ENCODE results near the gene DPEP2.
"Not testable (repeated sequence)": the region's sequence is repeated elsewhere in the genome, so short reads cannot be mapped to it uniquely, and the experiment has no call there.

DPEP2 gene

GRCh38 chr16:67998779-67999688, at the start of gene DPEP2:
TSS of gene DPEP2 (minus strand) at chr16:67999484. CDS start at chr16:67993212, 6,272 bp downstream.
- DNase-seq: not testable (repeated sequence)

DNA sequence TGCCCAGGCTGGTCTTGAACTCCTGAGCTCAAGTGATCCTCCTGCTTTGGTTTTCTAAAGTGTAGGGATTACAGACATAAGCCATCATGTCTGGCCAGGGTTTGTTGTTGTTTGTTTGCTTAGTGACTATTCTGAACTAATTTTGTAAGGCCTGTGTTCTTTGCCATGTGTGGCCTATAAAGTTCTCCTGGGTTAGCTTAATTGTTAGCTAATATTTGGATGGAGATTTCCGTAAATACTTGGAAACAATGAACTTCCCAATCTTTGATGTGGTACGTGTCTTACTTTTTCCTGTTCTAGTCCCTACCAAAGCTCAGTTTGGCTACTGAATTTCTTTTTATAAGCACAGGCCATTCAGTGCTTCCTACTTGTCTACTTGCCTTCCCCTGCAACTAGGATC, 48.7 kb upstream of the DPEP2 start:
- DNase-seq: no peak

GRCh38 chr16:68046106-68046505, 46.8 kb upstream of the DPEP2 start:
- no peak for DNase-seq

DNA sequence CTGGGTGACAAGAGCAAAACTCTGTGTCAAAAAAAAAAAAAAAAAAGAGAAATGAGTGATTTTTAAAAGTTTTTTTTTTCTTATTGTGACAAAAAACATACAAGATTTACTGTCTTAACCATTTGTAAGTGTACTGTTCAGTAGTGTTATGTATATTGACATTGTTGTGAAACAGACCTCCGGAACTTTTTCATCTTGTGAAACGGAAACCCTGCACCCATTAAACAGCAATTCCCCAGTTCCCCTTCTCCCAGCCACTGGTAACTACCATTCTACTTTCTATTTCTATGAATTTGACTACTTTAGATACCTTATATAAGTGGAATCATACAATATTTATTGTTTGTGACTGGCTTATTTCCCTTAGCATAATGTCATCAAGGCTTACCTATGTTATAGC, 42.5 kb upstream of the DPEP2 start:
- no peak for DNase-seq

DNA sequence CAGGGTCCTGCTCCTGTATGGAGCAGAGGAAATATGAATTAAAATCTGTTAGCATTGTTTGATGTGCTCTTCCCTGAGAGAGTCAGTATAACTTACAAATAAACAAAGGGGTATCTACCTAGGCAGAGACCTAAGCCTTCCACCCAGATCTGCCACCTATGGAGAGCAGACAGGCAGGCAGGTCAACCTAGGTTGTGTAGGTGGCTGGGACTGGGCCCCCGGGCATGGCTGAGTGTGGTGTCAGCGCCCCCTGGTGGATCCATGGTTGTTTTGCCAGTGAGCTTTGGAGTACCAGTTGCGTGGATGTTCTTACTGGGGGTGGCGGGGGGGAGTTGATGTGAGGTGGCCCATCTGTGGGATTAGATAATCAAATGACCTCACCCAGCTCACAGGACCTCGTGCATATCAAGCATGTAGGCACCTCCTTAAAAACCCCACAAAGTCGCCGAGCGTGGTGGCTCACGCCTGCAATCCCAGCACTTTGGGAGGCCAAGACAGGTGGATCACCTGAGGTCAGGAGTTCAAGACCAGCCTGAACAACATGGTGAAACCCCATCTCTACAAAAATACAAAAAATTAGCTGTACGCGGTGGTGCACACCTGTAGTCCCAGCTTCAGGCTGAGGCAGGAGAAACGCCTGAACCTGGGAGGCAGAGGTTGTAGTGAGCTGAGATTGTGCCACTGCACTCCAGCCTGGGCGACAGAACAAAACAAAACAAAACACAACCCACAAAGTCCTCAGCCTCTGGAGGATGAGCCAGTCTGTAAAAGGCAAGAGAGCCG, 41.4 kb upstream of the DPEP2 start:
- DNase-seq: peak in 1 of 2 experiments; percentile 67

GRCh38 chr16:68037841-68038597, 38.7 kb upstream of the DPEP2 start:
- no peak for DNase-seq

DNA sequence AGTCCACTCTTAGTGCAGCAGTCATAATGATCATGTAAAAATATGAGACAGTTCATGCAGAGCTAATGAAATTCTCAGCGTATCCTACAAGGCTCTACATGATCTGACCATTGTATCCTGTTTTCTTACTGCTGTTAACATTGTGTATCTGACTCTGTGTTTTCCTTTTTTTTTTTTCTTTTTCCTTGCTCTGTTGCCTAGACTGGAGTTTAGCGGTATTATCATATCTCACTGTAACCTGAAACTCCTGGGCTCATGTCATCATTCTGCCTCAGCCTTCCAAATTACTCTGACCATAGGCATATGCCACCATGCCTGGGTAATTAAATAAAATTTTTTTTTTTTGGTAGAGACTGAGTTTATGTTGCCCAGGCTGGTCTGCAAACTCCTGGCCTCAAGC, 35.9 kb upstream of the DPEP2 start:
- no peak for DNase-seq

GRCh38 chr16:68033101-68033500, 33.8 kb upstream of the DPEP2 start:
- no peak for DNase-seq

GRCh38 chr16:68031951-68032350, 32.7 kb upstream of the DPEP2 start:
- no peak for DNase-seq

DNA sequence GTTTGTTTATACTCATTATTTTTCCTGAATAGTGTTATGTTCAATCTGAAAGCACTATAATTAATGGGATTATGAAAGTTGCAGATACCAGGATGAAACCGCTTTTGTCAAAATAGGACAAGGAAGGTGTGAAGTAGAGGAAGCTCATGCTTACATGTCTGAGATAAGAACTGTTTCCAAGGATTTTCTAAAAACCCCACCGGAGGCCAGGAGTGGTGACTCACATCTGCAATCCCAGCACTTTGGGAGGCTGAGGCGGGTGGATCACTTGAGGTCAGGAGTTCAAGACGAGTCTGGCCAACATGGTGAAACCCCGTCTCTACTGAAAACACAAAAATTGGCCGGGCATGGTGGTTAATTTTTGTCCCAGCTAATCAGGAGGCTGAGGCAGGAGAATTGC, 30.8 kb upstream of the DPEP2 start:
- DNase-seq: not testable (repeated sequence)

GRCh38 chr16:68028996-68029395, 29.7 kb upstream of the DPEP2 start:
- no peak for DNase-seq

GRCh38 chr16:68022728-68023537, 23.6 kb upstream of the DPEP2 start, which contains the start of the genes DDX28 and DUS2:
TSS of gene DDX28 (minus strand) at chr16:68023232. CDS start at chr16:68023202, 30 bp downstream.
TSS of gene DUS2 (plus strand) at chr16:68023284. CDS start at chr16:68038024, 14,740 bp downstream.
- DNase-seq: peak; percentile 68 to 77

GRCh38 chr16:68022278-68022727, 23.0 kb upstream of the DPEP2 start:
- no peak for DNase-seq

- DNase-seq: no peak
Observed at GRCh38 chr16:68021490-68021889, 22.2 kb upstream of the DPEP2 start.

- no peak for DNase-seq
Observed at GRCh38 chr16:68019167-68019680, 19.9 kb upstream of the DPEP2 start.

DNA sequence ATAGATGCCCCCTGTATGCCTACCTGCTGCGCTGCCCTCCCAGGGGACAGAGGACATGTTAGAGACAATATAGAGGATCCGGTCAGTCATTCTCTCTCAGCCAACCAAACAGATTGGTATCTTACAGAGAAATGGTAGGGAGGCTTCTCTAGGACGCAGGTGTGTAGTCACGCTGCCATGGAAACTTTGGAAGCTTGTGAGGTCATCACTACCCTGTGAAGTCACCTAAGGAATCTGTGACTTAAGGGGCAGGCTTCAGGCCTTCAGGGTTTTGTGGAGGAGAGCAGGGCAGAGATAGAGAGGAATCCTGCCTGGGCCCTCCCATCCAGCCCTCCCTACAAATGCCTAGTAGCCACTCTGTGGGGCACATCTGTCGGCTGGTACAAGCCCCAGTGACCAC, 16.4 kb upstream of the DPEP2 start, which contains the start of gene DPEP2NB:
Gene DPEP2NB, minus strand, starts transcription at position 231 of the 400 bp plus-strand sequence. Its CDS starts 141 bp downstream, at position 90.
- DNase-seq: no peak

GRCh38 chr16:68013440-68013839, 14.2 kb upstream of the DPEP2 start:
- DNase-seq: no peak

DNA sequence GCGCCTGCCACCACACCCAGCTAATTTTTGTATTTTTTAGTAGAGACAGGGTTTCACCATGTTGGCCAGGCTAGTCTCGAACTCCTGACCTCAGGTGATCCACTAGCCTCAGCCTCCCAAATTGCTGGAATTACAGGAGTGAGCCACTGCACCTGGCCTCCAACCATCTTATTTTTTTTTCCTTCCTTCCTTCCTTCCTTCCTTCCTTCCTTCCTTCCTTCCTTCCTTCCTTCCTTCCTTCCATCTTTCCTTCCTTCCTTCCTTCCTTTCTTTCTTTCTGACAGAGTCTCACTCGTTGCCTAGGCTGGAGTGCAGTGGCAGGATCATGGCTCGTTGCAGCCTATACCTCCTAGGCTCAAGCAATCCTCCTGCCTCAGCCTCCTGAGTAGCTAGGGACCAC, 10.6 kb upstream of the DPEP2 start:
- not testable (repeated sequence) for DNase-seq

DNA sequence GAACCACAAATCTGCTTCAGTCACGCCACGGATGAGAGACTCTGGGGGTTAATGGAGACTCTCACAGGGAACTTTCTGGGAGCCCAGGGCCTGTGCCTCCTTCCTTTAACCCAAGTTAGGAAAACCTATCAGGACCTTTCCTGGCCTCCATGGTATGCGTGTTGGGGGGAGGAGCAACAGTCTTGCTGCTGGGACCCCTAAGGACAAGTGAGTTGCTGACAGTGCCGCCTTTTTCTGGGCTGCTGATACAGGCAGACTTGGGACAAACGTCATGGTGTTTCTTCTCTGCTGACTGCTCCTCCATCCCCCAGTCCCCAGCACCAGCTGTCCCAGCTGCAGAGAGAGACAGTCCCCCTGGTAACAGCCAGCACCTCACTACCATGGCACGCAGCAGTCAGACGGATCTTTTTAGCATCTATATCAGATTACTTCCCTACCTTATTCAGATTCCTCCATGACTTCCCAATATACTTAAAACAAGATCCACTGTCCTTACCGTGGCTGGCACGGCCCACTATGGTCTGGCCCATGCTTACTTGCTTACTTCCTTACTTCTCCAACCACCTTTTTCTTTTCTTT, 10.0 kb upstream of the DPEP2 start:
- no peak for DNase-seq

DNA sequence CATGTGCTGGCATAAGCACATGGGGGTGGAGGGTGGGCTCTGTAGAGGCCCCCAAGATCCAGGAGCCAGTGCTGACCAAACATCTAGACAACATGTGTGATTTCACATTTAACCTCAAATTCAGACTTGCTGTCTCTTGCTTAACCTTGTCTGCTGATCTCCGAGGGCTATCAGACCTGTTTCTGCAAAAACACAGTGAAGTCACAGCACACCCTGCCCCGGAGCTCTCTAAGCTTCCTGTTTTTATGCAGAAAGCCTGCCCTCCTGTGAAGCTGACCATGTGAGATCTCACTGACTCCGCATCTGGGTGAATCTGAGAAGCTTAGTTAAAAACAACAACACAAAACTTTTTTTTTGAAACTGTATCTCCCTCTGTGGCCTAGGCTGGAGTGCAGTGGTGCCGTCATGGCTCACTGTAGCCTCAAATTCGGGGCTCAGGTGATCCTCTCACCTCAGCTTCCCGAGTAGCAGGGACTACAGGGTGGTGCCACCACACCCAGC, 6.6 kb upstream of the DPEP2 start:
- no peak for DNase-seq

GRCh38 chr16:68005211-68005610, 5.9 kb upstream of the DPEP2 start:
- DNase-seq: no peak

All from SW 1271 (cell line).